Stomach (tissue), 4 donors: ENCODE results near the gene NAGPA.

Source experiments
- CTCF ChIP-seq, 7 experiments: fragments of 450-650 bp in 4 of 7; fragments of 200-600 bp in 3 of 7; sonication (generic) in 3 of 7; IDR thresholded peaks; one replicate each; pipeline ENCODE4 v1.5.1; 2016 to 2019; ENCODE audit warnings: antibody characterized with exemption in 7 of 7, control low read depth in 2 of 7, mild to moderate bottlenecking in 1 of 7
- POLR2A ChIP-seq, 4 donors: fragments of 450-650 bp; IDR thresholded peaks; one replicate each; pipeline ENCODE4 v1.6.1; 2016; ENCODE audit warnings: antibody characterized with exemption in 4 of 4, control low read depth in 2 of 4, mild to moderate bottlenecking in 1 of 4, moderate library complexity in 1 of 4
- POLR2AphosphoS5 ChIP-seq, 3 donors: sonication (generic); formaldehyde crosslinking; IDR thresholded peaks; one replicate each; pipeline ENCODE4 v1.6.1; 2016; ENCODE audit warnings: antibody characterized with exemption in 3 of 3

- TF ChIP-seq POLR2A (IDR thresholded peaks at IDR 0.05): no peak
- TF ChIP-seq CTCF (IDR thresholded peaks at IDR 0.05): no peak
- TF ChIP-seq POLR2AphosphoS5 (IDR thresholded peaks at IDR 0.05): no peak
Observed at GRCh38 chr16:5062790-5063765, 29.3 kb upstream of the NAGPA start.
